HG02798 (cell line): ENCODE results near the gene RPS24.
A peak's percentile ranks its signal among the peaks of the same experiment; 100 is the strongest.
"Not testable (repeated sequence)": the region's sequence is repeated elsewhere in the genome, so short reads cannot be mapped to it uniquely, and the experiment has no call there.

ENCODE experiments used
- ATAC-seq: cut with Tn5 transposase; IDR thresholded peaks from one replicate; pipeline ENCODE4 v1.9.1; 2021; ENCODE audit warnings: mild to moderate bottlenecking; ENCODE audit not compliant: unreplicated experiment, poor library complexity

RPS24 gene

GRCh38 chr10:78047314-78047891, 13.7 kb downstream of the RPS24 start:
- ATAC-seq = peak; percentile 53

GRCh38 chr10:78049851-78050250, 16.2 kb downstream of the RPS24 start:
- no peak for ATAC-seq

GRCh38 chr10:78053211-78053868, 19.7 kb downstream of the RPS24 start:
- no peak for ATAC-seq

- no peak for ATAC-seq
Measured at GRCh38 chr10:78058562-78058961, 24.9 kb downstream of the RPS24 start.

- ATAC-seq = no peak
Measured at GRCh38 chr10:78059906-78060702, 26.4 kb downstream of the RPS24 start.

DNA sequence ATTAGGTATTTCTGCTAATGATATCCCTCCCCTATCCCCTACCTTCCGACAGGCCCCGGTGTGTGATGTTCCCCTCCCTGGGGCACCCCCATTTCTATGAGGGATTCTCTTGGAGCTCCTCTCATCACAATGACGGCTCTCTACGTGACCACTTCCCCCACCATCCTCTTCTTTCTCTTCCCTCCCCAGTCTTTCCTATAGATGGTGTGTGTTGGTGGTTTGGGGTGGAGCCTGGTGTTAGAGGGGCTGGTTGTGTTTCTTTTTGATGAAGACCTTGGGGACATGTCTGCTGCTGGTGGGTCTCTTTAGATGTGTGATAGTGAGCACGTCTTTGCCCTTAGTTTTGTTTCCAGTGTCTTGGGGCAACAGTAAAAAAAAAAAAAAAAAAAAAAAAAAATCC, 28.6 kb downstream of the RPS24 start:
- ATAC-seq = no peak

DNA sequence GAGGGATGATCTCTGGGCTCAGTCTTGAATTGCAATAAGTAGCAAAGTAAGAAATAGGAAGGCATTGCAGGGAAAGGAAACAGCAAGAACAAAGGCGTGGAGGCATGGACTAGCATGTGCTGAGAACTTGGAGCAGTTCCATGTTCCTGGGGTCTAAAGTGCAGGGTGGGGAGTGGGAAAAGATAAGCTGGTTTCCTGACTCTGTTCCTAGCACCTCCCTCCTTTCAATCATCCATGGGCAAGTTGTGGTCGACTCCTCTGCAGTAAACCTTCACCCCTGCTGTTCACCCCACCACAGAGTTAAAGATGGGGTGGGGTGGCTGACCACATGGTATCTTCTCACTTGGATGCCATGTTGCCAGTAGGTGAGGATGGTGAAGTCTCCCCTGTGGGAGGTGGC, 29.6 kb downstream of the RPS24 start:
- no peak for ATAC-seq

- ATAC-seq = not testable (repeated sequence)
Measured at GRCh38 chr10:78064919-78065318, 31.3 kb downstream of the RPS24 start.

GRCh38 chr10:78065611-78066010, 31.9 kb downstream of the RPS24 start:
- no peak for ATAC-seq

DNA sequence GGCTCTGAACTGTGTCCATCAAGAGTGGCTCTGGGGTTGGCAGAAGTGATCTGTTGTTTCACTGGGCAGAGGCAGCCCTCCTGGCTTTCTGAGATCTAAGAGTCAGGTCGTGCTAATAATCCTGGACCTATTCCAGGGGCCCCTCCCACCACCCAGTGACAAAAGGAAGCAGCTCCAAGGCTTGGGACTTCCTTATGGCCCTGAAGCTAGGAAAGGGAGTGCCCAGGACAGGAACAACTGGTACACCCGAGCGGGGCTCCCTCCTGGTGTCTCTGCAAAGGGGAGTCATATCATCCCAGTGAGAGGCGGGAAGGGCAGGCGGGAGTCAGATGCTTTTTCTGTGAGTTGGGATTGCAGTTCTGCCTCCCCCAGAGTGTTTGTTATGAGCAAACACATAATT, 32.3 kb downstream of the RPS24 start:
- ATAC-seq = no peak

- ATAC-seq = no peak
Measured at GRCh38 chr10:78066728-78067430, 33.2 kb downstream of the RPS24 start.

DNA sequence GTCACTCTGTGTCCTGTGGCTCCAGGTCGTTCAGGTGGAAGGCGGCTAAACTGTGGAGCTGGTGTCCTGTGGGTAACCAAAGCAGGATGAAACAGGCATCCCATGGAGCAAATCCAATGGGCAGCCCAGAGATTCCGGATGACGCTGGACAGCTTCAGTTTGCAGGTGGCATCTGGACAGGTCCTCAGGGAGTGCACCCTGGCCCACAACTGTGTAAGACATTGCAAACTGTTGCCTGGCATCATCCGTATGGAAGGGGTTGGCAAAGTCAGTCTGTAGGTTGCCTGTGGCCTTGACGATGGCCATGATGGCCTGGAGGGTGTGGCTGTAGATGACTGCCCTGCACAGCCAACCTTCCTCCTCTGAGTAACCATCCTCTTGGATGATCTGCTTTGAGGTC, 35.5 kb downstream of the RPS24 start:
- ATAC-seq = no peak

GRCh38 chr10:78070064-78070463, 36.4 kb downstream of the RPS24 start:
- ATAC-seq = not testable (repeated sequence)

GRCh38 chr10:78070726-78071125, 37.1 kb downstream of the RPS24 start:
- no peak for ATAC-seq

DNA sequence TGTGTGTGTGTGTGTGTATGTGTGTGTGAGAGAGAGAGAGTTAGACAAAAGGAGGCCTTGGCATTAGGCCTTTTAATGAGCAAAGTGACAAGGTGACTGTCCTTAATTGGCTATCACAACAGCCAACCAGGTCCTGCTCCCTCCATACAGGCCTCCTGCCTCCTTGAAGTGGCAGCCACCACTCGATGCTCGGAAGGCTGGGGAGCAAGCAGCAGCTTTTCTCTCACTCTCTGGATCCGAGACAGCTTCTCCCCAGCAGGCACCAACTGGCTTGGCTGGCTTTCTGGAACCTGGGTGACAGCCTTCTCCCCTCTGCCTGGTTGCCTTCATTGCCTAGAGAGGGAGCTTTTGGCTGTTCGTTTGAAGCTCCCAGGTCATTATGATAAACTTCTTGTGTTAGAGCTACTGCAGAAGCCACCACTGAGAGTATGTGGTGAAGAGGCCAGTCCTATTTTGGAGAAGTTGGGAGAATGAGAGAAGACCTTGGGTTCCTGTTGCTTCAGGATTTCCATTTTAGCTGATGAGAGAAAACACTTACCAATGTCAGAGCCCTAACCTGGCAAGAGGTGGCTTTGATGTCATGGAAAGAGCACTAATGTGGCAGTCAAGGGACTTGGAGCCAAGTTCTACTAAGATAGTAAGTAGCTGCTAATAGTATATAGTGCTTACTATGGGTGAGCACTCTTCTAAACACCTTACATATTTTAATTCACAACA, 37.6 kb downstream of the RPS24 start:
- no peak for ATAC-seq

GRCh38 chr10:78071857-78072179, 38.2 kb downstream of the RPS24 start:
- ATAC-seq = no peak

GRCh38 chr10:78072504-78072903, 38.8 kb downstream of the RPS24 start:
- no peak for ATAC-seq

GRCh38 chr10:78075806-78076205, 42.1 kb downstream of the RPS24 start:
- not testable (repeated sequence) for ATAC-seq

DNA sequence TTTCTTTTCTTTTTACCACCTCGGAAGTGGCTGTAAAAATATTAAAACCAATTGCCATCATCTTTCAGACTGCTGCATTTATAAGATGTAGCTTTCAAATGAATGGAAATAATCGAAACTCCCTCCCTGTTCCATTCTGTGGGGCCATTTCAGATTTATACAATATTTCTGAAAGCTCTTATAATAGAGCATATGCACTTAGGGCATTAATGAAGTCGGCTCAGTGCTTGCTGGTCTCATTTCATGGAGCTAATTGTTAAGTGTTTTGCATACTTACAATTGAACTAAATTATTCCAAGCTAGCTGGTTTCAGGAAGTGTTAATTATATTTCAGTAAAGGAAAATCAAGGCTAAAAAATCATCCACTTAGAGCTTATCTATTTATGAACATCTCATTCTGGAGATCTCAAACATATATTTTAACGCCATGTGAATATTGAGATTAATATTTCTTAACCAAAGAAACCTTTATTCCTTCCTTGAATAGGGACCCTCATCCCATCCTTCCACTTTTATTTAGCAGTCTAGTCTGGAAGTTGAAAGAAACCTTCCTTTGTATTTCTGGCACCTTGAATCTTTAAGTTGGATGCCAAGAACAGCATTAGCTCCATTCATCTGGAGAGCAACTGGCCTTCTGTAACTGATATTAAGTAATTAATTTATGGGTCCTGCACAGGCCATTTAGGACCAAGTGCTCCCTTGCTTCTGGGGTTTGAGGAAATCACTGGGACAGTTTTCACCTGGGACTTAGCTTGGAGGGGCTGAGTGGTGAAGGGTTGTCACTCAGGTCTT, 45.1 kb downstream of the RPS24 start:
- no peak for ATAC-seq

DNA sequence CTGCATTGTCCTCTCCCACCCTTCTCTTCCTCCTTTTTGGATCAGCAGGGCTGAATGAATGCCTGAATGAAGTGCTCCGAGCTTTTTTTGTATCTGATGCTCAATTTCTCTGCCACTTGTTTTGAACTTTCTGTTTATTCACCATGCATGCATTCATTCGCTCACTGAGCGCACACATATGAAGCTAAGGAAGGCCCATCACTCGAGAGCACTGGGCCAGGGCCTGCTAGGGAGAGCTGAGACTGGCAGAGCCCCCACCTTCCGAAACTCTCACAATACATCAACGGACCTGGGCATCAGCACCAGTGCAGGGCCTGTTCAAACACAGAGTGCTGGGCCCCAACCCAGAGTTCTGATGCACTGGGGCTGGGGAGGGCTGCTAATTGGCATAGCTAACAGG, 45.7 kb downstream of the RPS24 start:
- ATAC-seq = no peak
